Suppressor macrophage treated with lipopolysaccharide for 1 hour (primary cell): ENCODE results near the gene MDM1.

Experiments
- DNase-seq, 3 donors: peaks; one replicate each; pipeline ENCODE4 v3.0.0-alpha.2; 2020 to 2022

The MDM1 gene

GRCh38 chr12:68331869-68332727, at the start of gene MDM1:
MDM1 (minus strand) TSS chr12:68332362; CDS start chr12:68332245, 117 bp downstream.
- DNase-seq: peak; percentile 99

GRCh38 chr12:68381476-68382219, 49.5 kb upstream of the MDM1 start:
- no peak for DNase-seq

GRCh38 chr12:68378872-68379606, 46.9 kb upstream of the MDM1 start:
- peak in 1 of 3 donors; percentile 26 for DNase-seq

- no peak for DNase-seq
Measured at GRCh38 chr12:68377881-68378280, 45.7 kb upstream of the MDM1 start.

GRCh38 chr12:68376901-68377300, 44.7 kb upstream of the MDM1 start:
- DNase-seq: no peak

- no peak for DNase-seq
Measured at GRCh38 chr12:68375756-68376695, 43.9 kb upstream of the MDM1 start.

- no peak for DNase-seq
Measured at GRCh38 chr12:68374307-68374982, 42.3 kb upstream of the MDM1 start.

- no peak for DNase-seq
Measured at GRCh38 chr12:68370667-68371066, 38.5 kb upstream of the MDM1 start.

GRCh38 chr12:68370006-68370590, 37.9 kb upstream of the MDM1 start:
- DNase-seq: peak; percentile 89 to 94 (median 91)

GRCh38 chr12:68368327-68368726, 36.2 kb upstream of the MDM1 start:
- DNase-seq: peak; percentile 30 to 51 (median 37)

- peak; percentile 60 to 90 (median 62) for DNase-seq
Measured at GRCh38 chr12:68367903-68368302, 35.7 kb upstream of the MDM1 start.

- DNase-seq: no peak
Measured at GRCh38 chr12:68367116-68367515, 35.0 kb upstream of the MDM1 start.

- DNase-seq: peak; percentile 95 to 98 (median 96)
Measured at GRCh38 chr12:68364893-68365725, 32.9 kb upstream of the MDM1 start.

GRCh38 chr12:68364328-68364727, 32.2 kb upstream of the MDM1 start:
- peak; percentile 28 to 62 (median 54) for DNase-seq

GRCh38 chr12:68361953-68362352, 29.8 kb upstream of the MDM1 start:
- no peak for DNase-seq

- peak; percentile 76 to 97 (median 95) for DNase-seq
Measured at GRCh38 chr12:68359674-68360073, 27.5 kb upstream of the MDM1 start.

- peak; percentile 83 to 97 (median 94) for DNase-seq
Measured at GRCh38 chr12:68358532-68359485, 26.6 kb upstream of the MDM1 start.

- DNase-seq: no peak
Measured at GRCh38 chr12:68356986-68357385, 24.8 kb upstream of the MDM1 start.
